Prostate gland (tissue), 2 donors: Measurements from ENCODE around the gene SGK1.

Experiments
- CTCF ChIP-seq, 4 experiments: fragments of 200-600 bp in 2 of 4; fragments of 450-650 bp in 2 of 4; sonication (generic) in 2 of 4; IDR thresholded peaks; 1 replicate in 3 of 4; 2 replicates in 1 of 4; pipeline ENCODE4 v1.5.1; 2016 to 2019; ENCODE audit warnings: antibody characterized with exemption in 4 of 4, mild to moderate bottlenecking in 2 of 4, moderate library complexity in 2 of 4
- POLR2A ChIP-seq: fragments of 450-650 bp; IDR thresholded peaks from one replicate; pipeline ENCODE4 v1.6.1; 2016; ENCODE audit warnings: antibody characterized with exemption, mild to moderate bottlenecking
- POLR2AphosphoS5 ChIP-seq: sonication (generic); formaldehyde crosslinking; IDR thresholded peaks from one replicate; pipeline ENCODE4 v1.6.1; 2017; ENCODE audit warnings: antibody characterized with exemption

DNA sequence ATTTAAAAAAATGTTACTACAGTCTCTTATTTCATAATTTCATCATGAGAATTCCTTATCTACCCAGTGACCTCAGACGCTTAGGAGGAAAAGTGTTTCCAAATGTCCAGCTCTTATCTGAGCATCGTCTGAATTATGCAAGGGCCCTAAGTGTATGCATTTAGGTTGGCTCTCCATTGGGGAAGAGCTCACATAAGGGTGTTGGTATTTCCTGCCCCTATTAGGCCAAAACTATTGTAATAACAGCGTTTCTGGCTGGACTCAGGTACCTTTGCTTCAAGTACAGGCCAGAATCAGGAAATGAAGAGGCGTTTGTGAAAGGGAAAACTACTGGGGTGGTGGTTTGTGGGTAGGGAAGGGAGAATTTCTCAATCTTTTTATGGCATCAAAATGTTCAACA is 40.4 kb upstream of the SGK1 start:
- TF ChIP-seq CTCF (IDR thresholded peaks at IDR 0.05) (no peak), POLR2AphosphoS5 (no peak), POLR2A (no peak)
